Putamen (tissue), 1 donor: ENCODE data around the gene ZIC4.
A peak's percentile ranks its signal among the peaks of the same experiment; 100 is the strongest.

Experiments
- DNase-seq: peaks from one replicate; pipeline ENCODE4 v3.0.0-alpha.2; 2016; ENCODE audit warnings: low spot score

The ZIC4 gene

DNA sequence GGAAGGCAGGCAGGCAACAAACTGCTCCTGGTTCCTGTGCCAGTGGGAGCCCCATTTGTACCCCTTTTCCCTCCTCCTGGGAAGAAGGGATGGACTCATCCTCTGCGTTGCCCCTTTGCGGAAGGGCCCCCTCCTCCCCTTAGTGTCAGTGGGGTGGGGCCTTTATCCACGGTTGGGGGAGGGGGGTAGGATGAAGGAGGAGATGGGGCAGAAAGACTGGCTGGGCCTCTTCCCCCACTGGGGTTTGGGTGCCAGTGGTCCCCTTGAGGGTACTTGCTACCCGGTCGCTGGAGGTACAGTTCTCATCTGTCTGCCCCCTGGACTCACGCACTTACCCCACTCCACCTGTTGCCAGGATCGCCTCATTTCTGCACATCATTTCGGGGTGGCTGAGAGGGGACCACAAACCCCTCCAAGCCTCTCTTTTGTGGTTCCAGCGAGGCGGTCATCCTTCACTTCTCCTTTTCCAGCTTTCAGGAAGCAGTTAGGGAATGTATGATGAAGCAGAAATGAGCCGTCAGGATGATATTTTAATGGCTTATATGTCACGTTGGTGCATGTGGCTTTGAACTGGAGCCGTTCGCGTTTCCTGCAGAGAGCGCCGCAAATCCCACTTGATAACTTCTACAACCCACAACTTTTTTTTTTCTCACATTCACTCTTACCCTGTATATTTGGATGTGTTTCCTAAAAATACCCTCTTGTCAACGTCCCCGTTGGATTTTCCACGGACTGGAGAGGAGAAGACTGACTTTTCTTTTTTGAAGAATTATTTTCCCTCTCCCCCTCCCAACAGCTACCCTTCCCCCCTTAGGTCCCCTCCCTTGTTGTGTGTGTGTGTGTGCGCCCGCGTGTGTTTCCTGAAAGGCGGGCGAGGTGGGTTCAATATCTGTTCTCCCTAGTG is at the start of gene ZIC4:
ZIC4 (minus strand) TSS at position 516 of the 904 bp plus-strand sequence. CDS start 3,746 bp downstream, outside the sequence.
- DNase-seq = no peak

DNA sequence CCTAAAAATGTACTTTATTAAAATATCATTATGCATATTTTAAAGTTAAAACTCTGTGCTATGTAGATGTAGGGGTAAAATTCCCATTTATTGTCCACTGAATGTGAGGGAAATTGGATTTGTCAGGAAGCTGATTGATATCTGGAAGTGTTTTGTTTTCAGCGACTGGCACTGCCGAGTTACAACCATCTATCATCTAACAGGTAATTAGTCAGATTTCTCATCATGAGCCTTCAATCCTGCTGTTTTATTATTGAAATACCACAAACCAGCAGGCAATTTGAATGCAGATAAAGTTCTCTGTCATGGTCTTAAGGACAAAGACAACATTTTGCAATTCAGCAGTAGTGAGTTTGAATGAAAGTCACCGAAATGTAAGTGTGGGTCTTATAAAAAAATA is 43.3 kb upstream of the ZIC4 start:
- no peak for DNase-seq

DNA sequence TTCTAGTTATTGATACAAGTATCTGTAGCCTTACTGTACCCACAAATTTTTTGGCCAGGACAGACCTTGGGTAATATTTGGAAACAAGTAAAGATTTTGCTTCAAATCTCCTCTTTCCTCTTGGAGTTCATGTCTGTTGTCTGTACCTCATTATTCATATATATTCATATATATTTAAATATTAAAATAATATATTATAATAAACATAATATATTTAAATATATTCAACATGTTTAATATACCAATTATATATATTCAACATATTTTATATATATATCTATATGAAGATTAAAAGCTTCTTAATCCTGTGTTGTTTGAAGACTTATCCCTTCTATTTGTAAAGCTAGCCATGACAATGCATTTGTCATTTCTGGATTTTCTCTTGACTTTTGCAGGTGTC is 40.9 kb upstream of the ZIC4 start:
- no peak for DNase-seq

GRCh38 chr3:147431751-147432150 is 25.4 kb upstream of the ZIC4 start:
- no peak for DNase-seq

DNA sequence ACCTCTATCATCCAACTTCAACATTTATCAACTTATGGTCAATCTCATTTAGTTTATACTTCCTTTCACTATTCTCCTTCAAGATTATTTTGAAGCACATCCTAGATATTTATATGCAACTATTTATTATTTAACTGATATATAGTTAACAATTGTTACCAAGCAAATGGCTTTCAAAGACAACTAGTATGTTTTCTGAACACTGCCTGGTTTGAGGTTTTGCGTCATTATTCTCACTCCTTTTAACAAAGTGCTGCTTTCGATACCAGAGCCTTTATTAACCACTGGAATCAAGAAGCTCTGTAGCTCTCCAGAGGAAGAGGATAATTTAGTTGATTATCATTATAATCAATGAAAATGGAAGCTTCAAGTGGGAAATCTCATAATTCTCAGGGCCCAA is 22.4 kb upstream of the ZIC4 start:
- no peak for DNase-seq

DNA sequence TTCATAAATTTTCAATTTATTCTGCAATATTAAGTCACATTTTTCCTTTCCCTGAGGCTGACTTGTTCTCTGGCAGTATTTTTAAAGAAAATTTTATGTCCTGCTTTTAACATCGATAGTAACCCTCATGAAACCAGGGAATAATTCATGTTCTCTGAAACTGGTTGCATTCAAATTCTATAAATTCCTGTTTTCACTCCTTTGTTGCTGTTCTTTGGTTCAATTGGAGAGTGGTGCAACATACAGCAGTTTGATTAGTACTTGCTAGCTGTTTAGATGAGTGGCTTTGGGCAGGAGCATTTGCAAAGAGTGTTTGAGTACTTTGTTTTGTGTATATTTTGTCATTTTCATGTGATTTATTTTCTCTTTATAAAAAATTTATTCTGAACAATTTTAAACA is 22.0 kb upstream of the ZIC4 start:
- no peak for DNase-seq

DNA sequence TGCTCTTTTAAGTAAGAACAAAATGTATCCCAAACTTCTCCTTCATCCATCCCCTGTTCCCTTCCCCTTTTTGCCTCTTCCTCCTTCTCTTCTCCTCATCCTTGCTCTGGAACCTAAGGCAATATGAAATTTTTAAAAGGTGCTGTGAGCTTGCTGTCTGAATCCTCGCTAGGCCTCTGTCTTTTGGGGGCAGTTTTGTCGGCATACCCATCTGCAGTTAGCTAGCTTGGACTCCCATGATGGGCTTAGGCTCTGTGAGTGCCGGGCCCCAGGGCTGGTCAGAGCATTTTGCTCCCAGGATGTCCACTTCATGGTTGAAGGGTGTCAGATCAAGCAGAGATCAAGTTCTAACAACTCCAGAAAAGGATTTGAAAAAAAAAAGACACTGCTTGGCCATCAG is 21.4 kb upstream of the ZIC4 start:
- DNase-seq = no peak

DNA sequence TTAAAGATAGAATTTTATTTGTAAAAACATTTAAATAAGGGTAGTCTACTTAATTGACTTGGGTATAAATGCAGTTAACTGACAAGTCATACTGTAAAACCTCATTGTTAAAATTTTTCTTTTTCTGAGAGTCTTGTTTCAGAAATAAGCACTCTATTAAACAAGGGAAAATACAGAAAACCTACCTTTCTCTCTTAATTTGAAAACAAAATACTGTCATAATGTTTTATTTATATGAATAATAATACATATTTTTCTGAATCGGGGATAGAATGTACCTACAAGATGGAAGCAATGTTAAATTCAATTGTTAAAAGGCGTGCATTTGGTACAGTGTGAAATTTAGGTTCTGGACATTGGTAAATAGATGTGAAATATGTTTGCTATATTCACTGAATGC is 20.6 kb upstream of the ZIC4 start:
- no peak for DNase-seq

DNA sequence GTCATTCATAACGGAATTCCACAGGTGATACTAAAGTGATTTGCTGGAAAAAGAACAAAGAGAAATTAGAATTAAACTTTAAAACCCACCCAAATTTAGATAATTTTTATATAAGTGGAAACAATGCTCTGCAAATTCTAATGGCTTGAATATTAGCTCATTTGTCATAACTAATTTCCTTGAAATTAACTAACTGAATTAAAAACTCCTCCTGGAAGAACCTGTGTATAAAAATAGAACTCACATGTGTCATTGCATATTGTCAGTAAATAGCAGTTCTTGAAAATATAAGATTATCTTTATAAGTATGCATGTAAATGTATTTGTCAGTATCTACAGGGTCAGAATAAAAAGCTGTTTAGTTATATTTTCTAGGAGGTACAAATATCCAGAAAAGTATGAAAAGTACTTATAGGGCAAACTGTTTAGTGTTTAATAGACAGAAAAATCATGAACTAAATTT is 19.1 kb upstream of the ZIC4 start:
- no peak for DNase-seq

GRCh38 chr3:147424581-147425387 is 18.4 kb upstream of the ZIC4 start:
- no peak for DNase-seq

DNA sequence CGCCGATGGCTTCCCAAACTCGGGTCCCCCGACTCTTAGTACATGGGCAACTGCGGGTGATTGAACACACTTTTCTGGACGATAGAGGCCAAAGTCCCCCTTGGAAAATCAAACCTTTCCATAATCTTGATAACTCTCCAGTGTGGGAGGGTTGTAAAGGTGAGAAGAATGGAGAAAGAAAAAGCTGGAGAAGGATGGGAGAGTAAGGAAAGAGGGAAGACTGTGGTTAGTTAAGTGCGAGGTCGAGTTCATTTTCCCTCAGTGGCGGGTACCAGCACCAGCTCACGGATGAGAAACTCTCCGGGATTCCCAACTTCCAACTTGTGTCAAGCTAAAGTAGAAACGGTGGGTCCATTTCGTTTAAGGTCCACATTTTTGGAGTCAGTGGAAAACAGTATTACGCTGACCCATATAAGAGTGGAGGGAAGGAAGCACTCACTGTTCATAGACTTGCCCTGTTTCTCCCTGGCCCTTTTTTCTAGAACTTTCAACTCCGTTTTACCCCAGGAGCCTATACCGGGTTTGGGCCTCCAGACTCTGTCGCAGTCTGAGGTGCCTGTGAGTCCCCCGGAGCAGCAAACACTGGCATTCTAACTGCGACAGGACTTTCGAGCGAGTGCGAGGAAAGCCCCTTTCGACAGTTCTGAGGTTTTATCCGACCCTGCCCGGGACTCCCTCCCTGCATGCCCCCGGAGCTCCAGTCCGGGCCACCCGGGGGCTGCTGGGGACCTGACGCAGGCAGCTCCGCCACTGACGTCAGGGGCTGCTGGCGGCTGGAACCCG is 17.6 kb upstream of the ZIC4 start:
- no peak for DNase-seq

DNA sequence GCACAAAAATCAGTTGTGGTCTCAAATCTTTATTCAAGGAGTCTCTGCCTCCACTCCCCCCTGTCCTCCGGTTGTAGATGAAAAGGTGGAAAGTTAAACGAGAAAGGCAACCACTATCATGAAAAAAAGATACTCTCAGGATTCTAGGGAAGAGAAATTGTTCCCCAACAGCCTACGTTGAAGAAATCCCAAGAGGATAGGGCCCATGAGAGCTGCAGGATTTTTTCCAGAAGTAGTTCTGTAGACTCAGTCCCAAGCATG is 17.1 kb upstream of the ZIC4 start:
- no peak for DNase-seq

DNA sequence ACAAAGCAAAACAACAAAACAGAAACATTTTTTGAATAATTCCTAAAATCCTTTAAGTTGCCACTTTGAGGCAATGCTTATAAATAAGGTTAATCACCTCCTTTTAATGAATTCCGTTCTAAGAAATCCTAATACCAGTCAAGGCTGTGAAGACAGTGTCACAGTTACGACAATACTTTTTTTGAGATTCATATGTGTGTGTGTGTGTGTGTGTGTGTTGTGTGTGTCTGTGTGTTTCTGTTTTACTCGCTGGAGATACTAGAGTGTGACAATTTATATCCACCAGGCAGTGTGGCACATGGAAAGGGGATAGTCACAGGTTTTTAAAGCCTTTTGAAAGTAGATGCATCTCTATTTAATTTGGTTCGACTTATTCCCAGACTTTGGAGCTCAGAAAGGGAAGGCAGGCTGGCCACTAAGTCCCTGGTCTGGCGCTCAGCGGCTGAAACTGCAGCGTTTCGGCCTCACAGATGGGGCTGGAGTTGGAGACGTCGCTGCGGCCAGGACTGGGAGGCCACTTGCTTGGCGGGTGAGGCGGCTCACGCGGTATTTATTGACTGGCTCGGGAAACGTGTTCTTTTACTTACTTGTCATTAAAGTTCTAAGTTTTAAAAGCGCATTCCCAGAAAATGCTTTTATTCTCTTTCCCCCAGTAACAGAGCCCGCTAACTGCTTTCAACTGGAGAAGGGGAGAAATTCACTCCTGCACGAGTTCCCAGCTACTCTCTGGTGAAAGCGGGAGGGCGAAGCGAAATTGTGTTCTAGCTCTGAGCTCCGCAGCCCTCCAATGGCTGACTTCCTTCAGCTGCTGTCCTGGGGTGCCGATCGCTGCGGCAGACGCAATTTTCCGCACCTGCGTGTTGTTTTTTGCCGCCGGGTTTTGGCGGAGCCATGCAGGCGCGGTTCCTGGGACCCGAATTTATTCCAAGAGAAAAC is 16.5 kb upstream of the ZIC4 start:
- DNase-seq = no peak

- no peak for DNase-seq
Measured at GRCh38 chr3:147422196-147422595, 15.9 kb upstream of the ZIC4 start.

- DNase-seq = no peak
Measured at GRCh38 chr3:147421184-147421912, 15.0 kb upstream of the ZIC4 start.

GRCh38 chr3:147420353-147421183 is 14.2 kb upstream of the ZIC4 start:
- DNase-seq = no peak

- DNase-seq = no peak
Measured at GRCh38 chr3:147419781-147420224, 13.5 kb upstream of the ZIC4 start.

GRCh38 chr3:147418808-147419701 is 12.7 kb upstream of the ZIC4 start:
- DNase-seq = peak; percentile 82

- no peak for DNase-seq
Measured at GRCh38 chr3:147418371-147418781, 12.0 kb upstream of the ZIC4 start.
